Stomach (tissue), 4 donors: ENCODE measurements around the gene DEGS1.

Source experiments
- EP300 ChIP-seq: sonication (generic); formaldehyde crosslinking; IDR thresholded peaks from one replicate; pipeline ENCODE4 v1.6.1; 2017; ENCODE audit warnings: antibody characterized with exemption
- POLR2A ChIP-seq, 4 donors: fragments of 450-650 bp; IDR thresholded peaks; one replicate each; pipeline ENCODE4 v1.6.1; 2016; ENCODE audit warnings: antibody characterized with exemption in 4 of 4, control low read depth in 2 of 4, mild to moderate bottlenecking in 1 of 4, moderate library complexity in 1 of 4
- TF ChIP-seq, protein P1 (sequence below), 7 experiments: fragments of 450-650 bp in 4 of 7; fragments of 200-600 bp in 3 of 7; sonication (generic) in 3 of 7; IDR thresholded peaks; one replicate each; pipeline ENCODE4 v1.5.1; 2016 to 2019; ENCODE audit warnings: antibody characterized with exemption in 7 of 7, control low read depth in 2 of 7, mild to moderate bottlenecking in 1 of 7

DNA sequence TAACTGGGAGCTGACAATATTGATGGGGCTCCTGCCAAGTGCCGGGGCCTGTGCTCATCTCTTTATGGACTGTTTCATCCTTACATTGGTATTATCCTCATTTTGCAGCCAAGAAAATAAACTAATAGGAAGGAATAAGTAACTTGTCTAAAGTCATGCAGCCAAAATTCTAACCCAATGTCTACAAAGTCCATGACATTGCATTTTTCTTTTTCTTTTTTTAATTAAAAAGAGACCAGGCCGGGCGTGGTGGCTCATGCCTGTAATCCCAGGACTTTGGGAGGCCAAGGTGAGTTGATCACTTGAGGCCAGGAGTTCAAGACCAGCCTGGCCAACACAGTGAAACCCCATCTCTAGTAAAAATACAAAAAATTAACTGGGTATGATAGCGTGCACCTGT, 18.8 kb downstream of the DEGS1 start:
- TF ChIP-seq, protein P1, sequence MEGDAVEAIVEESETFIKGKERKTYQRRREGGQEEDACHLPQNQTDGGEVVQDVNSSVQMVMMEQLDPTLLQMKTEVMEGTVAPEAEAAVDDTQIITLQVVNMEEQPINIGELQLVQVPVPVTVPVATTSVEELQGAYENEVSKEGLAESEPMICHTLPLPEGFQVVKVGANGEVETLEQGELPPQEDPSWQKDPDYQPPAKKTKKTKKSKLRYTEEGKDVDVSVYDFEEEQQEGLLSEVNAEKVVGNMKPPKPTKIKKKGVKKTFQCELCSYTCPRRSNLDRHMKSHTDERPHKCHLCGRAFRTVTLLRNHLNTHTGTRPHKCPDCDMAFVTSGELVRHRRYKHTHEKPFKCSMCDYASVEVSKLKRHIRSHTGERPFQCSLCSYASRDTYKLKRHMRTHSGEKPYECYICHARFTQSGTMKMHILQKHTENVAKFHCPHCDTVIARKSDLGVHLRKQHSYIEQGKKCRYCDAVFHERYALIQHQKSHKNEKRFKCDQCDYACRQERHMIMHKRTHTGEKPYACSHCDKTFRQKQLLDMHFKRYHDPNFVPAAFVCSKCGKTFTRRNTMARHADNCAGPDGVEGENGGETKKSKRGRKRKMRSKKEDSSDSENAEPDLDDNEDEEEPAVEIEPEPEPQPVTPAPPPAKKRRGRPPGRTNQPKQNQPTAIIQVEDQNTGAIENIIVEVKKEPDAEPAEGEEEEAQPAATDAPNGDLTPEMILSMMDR (IDR thresholded peaks at IDR 0.05) = no peak
- TF ChIP-seq POLR2A (IDR thresholded peaks at IDR 0.05) (no peak), EP300 (no peak)
